Mucosa of gallbladder (tissue), 1 donor: ENCODE measurements around the gene UFC1. TPM values are rescaled to one million over a fixed set of nuclear protein-coding genes. Genes with fewer than 3 reads are reported as not detected.

Source experiments
- total RNA-seq: library from RNA; stranded (reverse); gene quantifications from one replicate; pipeline ENCODE4 v1.2.1, GENCODE V29; 2021
- donor health status: DM: no; HTN: no; CAD: no.

UFC1 gene
- total RNA-seq, 1 donor from 2014 or later = 114 TPM

Other genes with a start within 250 kb of the UFC1 start
- gene ITLN2, start 199.2 kb upstream of the UFC1 start, total RNA-seq = not detected
- gene F11R, start 132.8 kb upstream of the UFC1 start, total RNA-seq = 173 TPM
- gene TSTD1, start 115.0 kb upstream of the UFC1 start, total RNA-seq = 70.9 TPM
- gene USF1, start 108.0 kb upstream of the UFC1 start, total RNA-seq = 58.8 TPM
- gene ARHGAP30, start 84.1 kb upstream of the UFC1 start, total RNA-seq = 16.2 TPM
- 20.3 TPM for gene NECTIN4, start 64.4 kb upstream of the UFC1 start, total RNA-seq
- 14.3 TPM for gene KLHDC9, start 55.6 kb upstream of the UFC1 start, total RNA-seq
- 35.4 TPM for gene PFDN2, start 35.9 kb upstream of the UFC1 start, total RNA-seq
- gene NIT1, start 35.9 kb upstream of the UFC1 start, total RNA-seq = 67.6 TPM
- 38.7 TPM for gene DEDD, start 21.3 kb upstream of the UFC1 start, total RNA-seq
- 42.4 TPM for gene USP21, start 5.5 kb downstream of the UFC1 start, total RNA-seq
- 25.6 TPM for gene PPOX, start 12.4 kb downstream of the UFC1 start, total RNA-seq
- gene B4GALT3, start 23.5 kb downstream of the UFC1 start, total RNA-seq = 36.4 TPM
- gene ADAMTS4, start 45.1 kb downstream of the UFC1 start, total RNA-seq = 7.3 TPM
- 82.5 TPM for gene NDUFS2, start 48.4 kb downstream of the UFC1 start, total RNA-seq
- 31.5 TPM for gene FCER1G, start 61.3 kb downstream of the UFC1 start, total RNA-seq
- gene APOA2, start 69.7 kb downstream of the UFC1 start, total RNA-seq = 5.1 TPM
- 15.1 TPM for gene TOMM40L, start 72.1 kb downstream of the UFC1 start, total RNA-seq
- gene NR1I3, start 84.2 kb downstream of the UFC1 start, total RNA-seq = not detected
- gene PCP4L1, start 104.8 kb downstream of the UFC1 start, total RNA-seq = 17.7 TPM
- 9.0 TPM for gene MPZ, start 156.0 kb downstream of the UFC1 start, total RNA-seq
- gene SDHC, start 160.4 kb downstream of the UFC1 start, total RNA-seq = 203 TPM
- not detected for gene CFAP126, start 213.9 kb downstream of the UFC1 start, total RNA-seq